B cell (primary cell): ENCODE measurements around the gene KSR2. TPM values are rescaled to one million over a fixed set of nuclear protein-coding genes. Genes with fewer than 3 reads are reported as not detected.

Experiments used
- ATAC-seq: fragments of 200-7000 bp; cut with Tn5 transposase; one replicate; pipeline ENCODE4 v1.10.0; 2021; ENCODE audit warnings: low read depth, mild to moderate bottlenecking, moderate number of reproducible peaks, moderate library complexity
- CTCF ChIA-PET: fragments of 350-600 bp; sonication (Branson Sonifier 250); formaldehyde crosslinking; loops from one replicate; lab custom pipeline; 2021; ENCODE audit warnings: antibody characterized with exemption, inconsistent platforms; lab: Charles Lee
- POLR2A ChIA-PET: fragments of 350-600 bp; sonication (Branson Sonifier 250); formaldehyde crosslinking; loops from one replicate; lab custom pipeline; 2021; ENCODE audit warnings: antibody characterized with exemption; lab: Charles Lee
- DNase-seq: peaks from one replicate; pipeline ENCODE4 v3.0.0; 2013
- H2AFZ ChIP-seq: 2 replicates; pipeline ENCODE4 v1.6.1; 2012; ENCODE audit warnings: mild to moderate bottlenecking, low read depth, low read length; ENCODE audit not compliant: insufficient read depth, poor library complexity, severe bottlenecking
- H3K27ac ChIP-seq, 2 donors: 1 replicate in 1 of 2; 2 replicates in 1 of 2; pipeline ENCODE4 v1.5.1; 2012 to 2013; ENCODE audit warnings: low read length in 2 of 2, mild to moderate bottlenecking in 2 of 2, moderate library complexity in 1 of 2
- H3K27me3 ChIP-seq, 4 experiments: fragments of 200-600 bp in 1 of 4; sonication (generic) in 1 of 4; replicated peaks in 1 of 4; 1 replicate in 2 of 4; 2 replicates in 2 of 4; pipeline versions ENCODE4 v1.6.1 to v1.7.0; 2013 to 2016; ENCODE audit warnings: low read length in 3 of 4, mild to moderate bottlenecking in 2 of 4, mixed read lengths in 1 of 4, moderate library complexity in 1 of 4; ENCODE audit not compliant: insufficient read depth in 4 of 4, control insufficient read depth in 3 of 4; ENCODE audit errors: control extremely low read depth in 1 of 4
- H3K36me3 ChIP-seq, 2 experiments: replicated peaks in 1 of 2; 1 replicate in 1 of 2; 2 replicates in 1 of 2; pipeline versions ENCODE4 v1.6.1 to v1.7.1; 2013; ENCODE audit warnings: low read length in 1 of 2; ENCODE audit not compliant: insufficient read depth in 2 of 2, control insufficient read depth in 1 of 2; ENCODE audit errors: control extremely low read depth in 1 of 2, extremely low read depth in 1 of 2
- H3K4me1 ChIP-seq, 2 donors: fragments of 200-600 bp in 1 of 2; sonication (generic) in 1 of 2; 1 replicate in 1 of 2; 2 replicates in 1 of 2; pipeline versions ENCODE4 v1.5.1 to v1.6.1; 2013 to 2017; ENCODE audit warnings: low read length in 2 of 2; ENCODE audit not compliant: control insufficient read depth in 2 of 2, insufficient read depth in 2 of 2
- H3K4me2 ChIP-seq: replicated peaks from 2 replicates; pipeline ENCODE3; 2012; ENCODE audit warnings: mild to moderate bottlenecking, low read depth, low read length; ENCODE audit not compliant: poor library complexity, severe bottlenecking
- H3K4me3 ChIP-seq, 5 experiments: fragments of 200-600 bp in 1 of 5; sonication (generic) in 1 of 5; 1 replicate in 3 of 5; 2 replicates in 2 of 5; pipeline versions ENCODE4 v1.5.1 to v1.7.0; 2011 to 2016; ENCODE audit warnings: low read length in 4 of 5, mild to moderate bottlenecking in 4 of 5, low read depth in 2 of 5, control low read depth in 1 of 5, moderate library complexity in 1 of 5; ENCODE audit not compliant: insufficient read depth in 1 of 5; ENCODE audit errors: control extremely low read depth in 1 of 5, extremely low read depth in 1 of 5
- H3K79me2 ChIP-seq: fragments of 200-600 bp; sonication (generic); one replicate; pipeline ENCODE4 v1.6.0; 2016; ENCODE audit warnings: low read length; ENCODE audit not compliant: control insufficient read depth, insufficient read depth
- H3K9ac ChIP-seq: fragments of 200-600 bp; sonication (generic); 2 replicates; pipeline ENCODE4 v1.6.1; 2017; ENCODE audit warnings: mild to moderate bottlenecking, low read length, moderate library complexity
- H3K9me3 ChIP-seq, 3 donors: one replicate each; pipeline versions ENCODE4 v1.6.1 to v1.7.1; 2013; ENCODE audit warnings: low read length in 2 of 3; ENCODE audit not compliant: control insufficient read depth in 2 of 3, insufficient read depth in 1 of 3; ENCODE audit errors: control extremely low read depth in 1 of 3
- H4K20me1 ChIP-seq: 2 replicates; pipeline ENCODE4 v1.6.0; 2012; ENCODE audit warnings: mild to moderate bottlenecking, low read length; ENCODE audit not compliant: insufficient read depth, control insufficient read depth, poor library complexity, severe bottlenecking
- H3K27ac Mint-ChIP-seq: one replicate; pipeline ENCODE4 v1.8.0; 2021; ENCODE audit warnings: mixed read lengths
- H3K27me3 Mint-ChIP-seq: one replicate; pipeline ENCODE4 v1.8.0; 2021; ENCODE audit warnings: mixed read lengths
- H3K4me1 Mint-ChIP-seq: one replicate; pipeline ENCODE4 v1.8.0; 2021; ENCODE audit warnings: mixed read lengths
- H3K4me3 Mint-ChIP-seq: one replicate; pipeline ENCODE4 v1.8.0; 2021; ENCODE audit warnings: mixed read lengths
- H3K9me3 Mint-ChIP-seq: one replicate; pipeline ENCODE4 v1.8.0; 2022; ENCODE audit warnings: mixed read lengths; ENCODE audit not compliant: insufficient read depth
- EZH2 ChIP-seq: IDR thresholded peaks from 2 replicates; pipeline ENCODE4 v1.6.1; 2012; ENCODE audit warnings: borderline replicate concordance, low read depth, mild to moderate bottlenecking, moderate library complexity, low read length; ENCODE audit not compliant: insufficient read depth, poor library complexity, severe bottlenecking
- WGBS: methylation state at CpG from one replicate; pipeline ENCODE4 v1.1.5; 2013; ENCODE audit warnings: missing lambda C conversion rate; ENCODE audit not compliant: insufficient coverage; 5-methylcytosine and 5-hydroxymethylcytosine counted together
- intact Hi-C: fragments of 100-400 bp; cut with micrococcal nuclease; formaldehyde crosslinking; loops from one replicate; pipeline ENCODE4 v1.10.0; 2022
- polyA plus RNA-seq: library from polyadenylated mRNA; depleted of rRNA; stranded (reverse); fragments of >200 nt; gene quantifications from 2 replicates; pipeline ENCODE4 v1.2.3, GENCODE V29; 2012
- total RNA-seq, 2 donors: library from RNA; stranded (reverse); fragments of 120-200 nt in 1 of 2; gene quantifications; 1 replicate in 1 of 2; 2 replicates in 1 of 2; pipeline versions ENCODE4 v1.2.3 to v1.2.4, GENCODE V29; 2013 to 2022
- TF ChIP-seq, protein P1 (sequence below): fragments of 200-600 bp; IDR thresholded peaks from one replicate; pipeline ENCODE4 v1.8.0; 2022; ENCODE audit warnings: antibody characterized with exemption, mild to moderate bottlenecking

The KSR2 gene
- total and polyA plus RNA-seq, 2 donors (not counting 1 experiment from before 2014, with no cell fraction given): not detected

DNA sequence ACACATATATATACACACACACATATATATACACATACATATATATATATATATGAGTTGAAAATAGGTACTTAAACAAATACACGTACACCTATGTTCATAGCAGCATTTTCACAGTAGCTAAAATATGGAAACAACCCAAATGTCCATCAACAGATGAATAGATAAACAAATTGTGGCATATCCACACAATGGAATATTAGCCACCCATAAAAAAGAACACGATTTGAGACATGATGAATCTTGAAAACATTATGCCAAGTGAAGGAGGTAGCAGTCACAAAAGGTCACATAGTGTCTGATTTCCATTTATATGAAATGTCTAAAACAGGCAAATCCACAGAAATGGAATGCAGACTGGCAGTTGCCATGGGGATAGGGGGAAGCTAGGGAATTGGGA, 276.3 kb downstream of the KSR2 start:
- Histone ChIP-seq H3K27me3 (no peaks in the 10 kb centered on the region), H3K4me1 (no peaks in the 10 kb centered on the region), H3K36me3 (no peaks in the 10 kb centered on the region), H3K4me3 (no peak overlapping the region), H3K79me2 (no peaks in the 10 kb centered on the region), H3K9me3 (peaks cover 0 to 10% (median 2%) of the 10 kb centered on the region in 3 donors), H3K27ac (no peak overlapping the region), H4K20me1 (no peaks in the 10 kb centered on the region), H3K4me2 (no peak overlapping the region), H2AFZ (no peak overlapping the region), H3K9ac (no peak overlapping the region)
- ChIA-PET POLR2A (no interaction called here), CTCF (no interaction called here)
- no CpG with 5 or more reads among the region's 2 CpGs for WGBS
- TF ChIP-seq EZH2: no peak
- TF ChIP-seq, protein P1, sequence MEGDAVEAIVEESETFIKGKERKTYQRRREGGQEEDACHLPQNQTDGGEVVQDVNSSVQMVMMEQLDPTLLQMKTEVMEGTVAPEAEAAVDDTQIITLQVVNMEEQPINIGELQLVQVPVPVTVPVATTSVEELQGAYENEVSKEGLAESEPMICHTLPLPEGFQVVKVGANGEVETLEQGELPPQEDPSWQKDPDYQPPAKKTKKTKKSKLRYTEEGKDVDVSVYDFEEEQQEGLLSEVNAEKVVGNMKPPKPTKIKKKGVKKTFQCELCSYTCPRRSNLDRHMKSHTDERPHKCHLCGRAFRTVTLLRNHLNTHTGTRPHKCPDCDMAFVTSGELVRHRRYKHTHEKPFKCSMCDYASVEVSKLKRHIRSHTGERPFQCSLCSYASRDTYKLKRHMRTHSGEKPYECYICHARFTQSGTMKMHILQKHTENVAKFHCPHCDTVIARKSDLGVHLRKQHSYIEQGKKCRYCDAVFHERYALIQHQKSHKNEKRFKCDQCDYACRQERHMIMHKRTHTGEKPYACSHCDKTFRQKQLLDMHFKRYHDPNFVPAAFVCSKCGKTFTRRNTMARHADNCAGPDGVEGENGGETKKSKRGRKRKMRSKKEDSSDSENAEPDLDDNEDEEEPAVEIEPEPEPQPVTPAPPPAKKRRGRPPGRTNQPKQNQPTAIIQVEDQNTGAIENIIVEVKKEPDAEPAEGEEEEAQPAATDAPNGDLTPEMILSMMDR: no peak
- intact Hi-C loops: no loop called here
- Mint-ChIP-seq H3K27ac (no peak overlapping the region), H3K9me3 (peaks cover 8% of the 10 kb centered on the region), H3K4me3 (no peak overlapping the region), H3K4me1 (no peaks in the 10 kb centered on the region), H3K27me3 (peaks cover 2% of the 10 kb centered on the region)
- ATAC-seq (no peak), DNase-seq (no peak)

DNA sequence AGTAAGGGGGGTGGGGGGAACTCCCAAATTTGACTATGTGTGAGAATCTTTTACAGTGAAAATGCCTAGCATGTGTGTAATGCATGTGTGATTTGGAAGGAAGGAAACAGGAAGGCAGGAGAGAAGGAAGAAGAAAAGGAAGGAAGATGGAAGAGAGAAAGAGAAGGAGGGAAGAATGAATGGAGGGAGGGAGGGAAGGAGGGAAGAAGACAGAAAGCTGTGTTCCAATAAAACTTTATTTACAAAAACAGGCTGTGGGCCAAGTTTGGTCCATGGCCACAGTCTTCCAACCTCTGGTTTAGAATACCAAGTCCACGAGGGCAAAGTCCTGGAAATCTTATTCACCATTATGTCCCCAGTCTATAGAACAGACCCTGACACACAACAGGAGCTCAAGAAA, 278.9 kb downstream of the KSR2 start:
- Mint-ChIP-seq H3K9me3 (peaks cover 6% of the 10 kb centered on the region), H3K4me1 (no peaks in the 10 kb centered on the region), H3K27me3 (peaks cover 3% of the 10 kb centered on the region), H3K27ac (no peak overlapping the region), H3K4me3 (no peak overlapping the region)
- Histone ChIP-seq H3K4me1 (no peaks in the 10 kb centered on the region), H3K36me3 (no peaks in the 10 kb centered on the region), H3K27ac (no peak overlapping the region), H3K9me3 (peaks cover 0 to 17% (median 2%) of the 10 kb centered on the region in 3 donors), H3K27me3 (peaks cover 0 to 5% (median 0%) of the 10 kb centered on the region in 4 experiments), H3K9ac (no peak overlapping the region), H3K4me2 (no peak overlapping the region), H3K79me2 (no peaks in the 10 kb centered on the region), H4K20me1 (no peaks in the 10 kb centered on the region), H3K4me3 (no peak overlapping the region), H2AFZ (no peak overlapping the region)
- DNase-seq: no peak
- no peak for TF ChIP-seq EZH2
- ChIA-PET CTCF (no interaction called here), POLR2A (no interaction called here)
- no peak for ATAC-seq
- intact Hi-C loops: no loop called here
- no CpG with 5 or more reads among the region's 1 CpG for WGBS
